ENCODE results near the gene SCRN3. TPM values are rescaled to one million over a fixed set of nuclear protein-coding genes. Genes with fewer than 3 reads are reported as not detected.
A peak's percentile ranks its signal among the peaks of the same experiment; 100 is the strongest.

SCRN3 gene
- total RNA-seq, 8 experiments from 2014 or later: 11.5 to 44.4 (median 29.5) TPM

DNA sequence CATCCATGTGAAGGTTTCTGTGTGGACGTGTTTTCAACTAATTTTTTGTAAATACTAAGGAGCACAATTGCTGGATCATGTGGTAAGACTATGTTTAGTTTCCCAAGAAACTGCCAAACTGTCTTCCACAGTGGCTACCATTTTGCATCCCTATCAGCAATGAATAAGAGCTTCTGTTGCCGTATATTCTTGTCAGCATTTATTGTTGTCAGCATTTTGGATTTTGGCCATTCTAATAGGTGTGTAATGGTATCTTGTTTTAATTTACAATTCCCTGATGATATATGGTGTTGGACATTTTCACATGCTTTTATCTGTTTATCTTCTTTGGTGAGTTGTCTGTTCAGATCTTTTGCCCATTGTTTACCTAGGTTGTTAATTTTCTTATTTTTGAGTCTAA is 34.5 kb downstream of the SCRN3 start:
- in situ Hi-C loops (cut with MboI; ENCODE audit: low pct_unique_long_range_greater_than_20kb in 2 of 9, low sequenced_read_pairs in 9 of 9, unreplicated experiment in 9 of 9): no loop called here
- ATAC-seq (replicated peaks in 6 of 8): no peak
- 42 to 100% (median 100%) methylated on average over 1 to 2 of the region's 2 CpGs; no CpG with 5 or more reads in 1 of the 10 experiments for WGBS, 10 experiments
- no peak overlapping the region for H3K4me3 ChIP-seq
- H3K4me1 ChIP-seq (replicated peaks in 1 of 2): no peaks in the 10 kb centered on the region
- H3K27ac ChIP-seq: no peak overlapping the region

DNA sequence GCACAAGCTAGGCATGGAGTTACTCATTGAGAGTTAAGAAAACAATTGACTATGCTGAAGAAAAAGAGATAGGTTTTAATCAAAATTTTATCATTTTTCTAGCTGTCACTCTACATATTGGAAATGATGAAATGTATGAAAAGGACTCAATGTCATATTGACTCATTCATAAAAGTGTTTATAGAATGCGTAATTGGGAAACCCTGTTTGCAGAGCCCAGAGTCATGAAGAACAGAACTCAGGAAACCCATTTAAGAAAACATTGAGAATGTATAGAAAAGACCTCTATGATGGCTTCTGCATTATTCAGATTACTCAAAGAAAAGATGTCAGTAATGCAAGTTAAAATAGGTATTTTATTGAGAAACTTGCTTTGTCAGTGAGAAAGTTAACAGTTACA is 36.4 kb downstream of the SCRN3 start:
- no peaks in the 10 kb centered on the region for H3K4me1 ChIP-seq (replicated peaks in 1 of 2)
- in situ Hi-C loops (cut with MboI; ENCODE audit: low pct_unique_long_range_greater_than_20kb in 2 of 9, low sequenced_read_pairs in 9 of 9, unreplicated experiment in 9 of 9): no loop called here
- no peak overlapping the region for H3K27ac ChIP-seq
- 92 to 100% (median 100%) methylated on average over 1 of the region's 1 CpG; no CpG with 5 or more reads in 2 of the 10 experiments for WGBS, 10 experiments
- no peak overlapping the region for H3K4me3 ChIP-seq
- ATAC-seq (replicated peaks in 6 of 8): no peak

DNA sequence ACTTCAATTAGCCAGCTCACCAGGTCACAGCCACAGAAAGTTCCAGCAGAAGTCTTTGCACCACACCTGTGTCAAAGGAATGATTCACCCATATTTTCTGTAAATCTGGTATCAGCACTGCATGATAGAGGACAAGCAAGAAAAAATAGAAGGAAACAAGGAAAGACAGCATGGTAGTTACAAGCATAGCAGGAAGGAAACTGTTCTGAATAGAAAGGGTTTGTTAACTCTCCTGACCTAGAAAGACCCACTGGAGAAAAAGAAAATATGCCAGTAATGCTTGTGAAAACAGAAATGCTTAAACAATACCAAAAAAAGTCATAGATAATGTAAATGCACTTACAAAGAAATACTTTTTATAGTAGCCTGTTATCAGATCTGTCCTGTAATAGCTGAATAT is 40.8 kb downstream of the SCRN3 start:
- Histone ChIP-seq H3K4me3 (no peak overlapping the region), H3K27ac (no peak overlapping the region), H3K4me1 (replicated peaks in 1 of 2) (no peaks in the 10 kb centered on the region)
- no peak for ATAC-seq (replicated peaks in 6 of 8)
- in situ Hi-C loops (cut with MboI; ENCODE audit: low pct_unique_long_range_greater_than_20kb in 2 of 9, low sequenced_read_pairs in 9 of 9, unreplicated experiment in 9 of 9): no loop called here

DNA sequence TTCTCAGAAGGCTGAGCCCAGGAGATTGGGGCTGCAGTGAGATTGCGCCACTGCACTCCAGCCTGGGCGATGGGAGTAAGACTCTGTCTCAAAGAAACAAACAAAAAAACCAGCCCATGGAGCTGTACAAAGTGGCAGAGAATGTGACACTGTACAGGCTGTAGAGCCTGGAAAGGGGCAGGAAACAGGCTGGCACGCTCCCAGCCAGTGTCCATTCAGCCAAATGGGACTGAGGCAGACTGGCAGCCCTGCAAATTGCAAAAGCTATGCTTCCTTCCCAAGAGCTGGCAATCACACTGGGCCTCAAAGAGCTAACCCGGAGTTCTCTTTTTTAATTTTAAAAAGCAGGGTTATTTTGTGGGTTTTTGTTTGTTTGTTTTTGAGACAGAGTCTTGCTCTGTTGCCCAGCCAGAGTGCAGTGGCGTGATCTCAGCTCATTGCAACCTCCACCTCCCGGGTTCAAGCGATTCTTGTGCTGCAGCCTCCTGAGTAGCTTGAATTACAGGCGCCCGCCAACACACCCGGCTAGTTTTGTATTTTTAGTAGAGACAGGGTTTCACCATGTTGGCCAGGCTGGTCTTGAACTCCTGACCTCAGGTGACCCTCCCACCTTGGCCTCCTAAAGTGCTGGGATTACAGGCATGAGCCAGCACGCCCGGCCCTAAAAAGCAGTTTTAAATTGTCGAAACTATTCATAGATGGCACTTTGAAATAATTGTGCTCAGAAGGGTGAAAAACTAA is 42.8 kb downstream of the SCRN3 start:
- no peaks in the 10 kb centered on the region for H3K4me1 ChIP-seq (replicated peaks in 1 of 2)
- ATAC-seq (replicated peaks in 6 of 8): no peak
- 80 to 100% (median 95%) methylated on average over 1 to 10 of the region's 13 CpGs; no CpG with 5 or more reads in 3 of the 10 experiments for WGBS, 10 experiments
- no peak overlapping the region for H3K4me3 ChIP-seq
- no peak overlapping the region for H3K27ac ChIP-seq
- in situ Hi-C loops (cut with MboI; ENCODE audit: low pct_unique_long_range_greater_than_20kb in 2 of 9, low sequenced_read_pairs in 9 of 9, unreplicated experiment in 9 of 9): no loop called here

DNA sequence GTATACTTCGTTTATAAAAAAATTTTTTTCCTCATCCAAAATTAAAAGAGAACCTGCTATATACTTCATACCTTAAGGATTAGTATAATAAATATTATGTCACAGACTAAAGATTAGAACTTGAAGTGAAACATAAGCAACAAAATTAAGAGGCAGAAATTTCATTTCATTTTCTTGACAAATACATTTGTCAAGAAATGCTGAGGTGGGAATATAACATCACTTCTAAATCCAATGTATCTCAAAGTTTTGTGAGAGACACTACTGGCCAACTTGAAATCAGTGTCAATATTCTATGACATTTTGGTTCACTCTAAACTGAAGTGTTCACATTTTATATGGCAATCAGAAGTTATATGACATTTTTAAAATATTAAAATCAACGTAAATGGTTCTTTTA is 43.8 kb downstream of the SCRN3 start:
- Histone ChIP-seq H3K4me3 (no peak overlapping the region), H3K4me1 (replicated peaks in 1 of 2) (no peaks in the 10 kb centered on the region), H3K27ac (no peak overlapping the region)
- ATAC-seq (replicated peaks in 6 of 8): no peak
- in situ Hi-C loops (cut with MboI; ENCODE audit: low pct_unique_long_range_greater_than_20kb in 2 of 9, low sequenced_read_pairs in 9 of 9, unreplicated experiment in 9 of 9): no loop called here
- WGBS, 10 experiments: 74 to 100% (median 89%) methylated on average over 1 to 2 of the region's 2 CpGs

DNA sequence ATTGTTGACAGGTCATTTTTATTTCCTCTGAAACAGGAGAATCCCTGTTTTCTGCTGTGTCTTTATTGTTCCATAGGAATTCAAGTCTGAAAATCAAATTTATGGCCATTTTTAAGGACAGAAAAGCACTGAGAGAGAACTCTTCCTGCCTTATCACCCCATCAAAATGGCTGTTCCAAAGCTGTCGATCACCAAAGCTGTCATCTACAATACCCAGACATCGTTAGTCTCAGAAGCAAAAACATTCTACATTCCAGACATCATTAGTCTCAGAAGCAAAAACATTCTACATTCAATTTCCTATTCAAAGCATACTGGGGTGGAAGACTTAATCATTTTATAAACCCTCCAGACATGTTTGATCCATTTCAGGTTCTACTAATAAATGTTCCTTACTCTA is 44.4 kb downstream of the SCRN3 start:
- in situ Hi-C loops (cut with MboI; ENCODE audit: low pct_unique_long_range_greater_than_20kb in 2 of 9, low sequenced_read_pairs in 9 of 9, unreplicated experiment in 9 of 9): no loop called here
- no peak for ATAC-seq (replicated peaks in 6 of 8)
- WGBS, 10 experiments: 25 to 95% (median 88%) methylated on average over 2 of the region's 2 CpGs; no CpG with 5 or more reads in 2 of the 10 experiments
- H3K27ac ChIP-seq: no peak overlapping the region
- H3K4me1 ChIP-seq (replicated peaks in 1 of 2): no peaks in the 10 kb centered on the region
- H3K4me3 ChIP-seq: no peak overlapping the region

DNA sequence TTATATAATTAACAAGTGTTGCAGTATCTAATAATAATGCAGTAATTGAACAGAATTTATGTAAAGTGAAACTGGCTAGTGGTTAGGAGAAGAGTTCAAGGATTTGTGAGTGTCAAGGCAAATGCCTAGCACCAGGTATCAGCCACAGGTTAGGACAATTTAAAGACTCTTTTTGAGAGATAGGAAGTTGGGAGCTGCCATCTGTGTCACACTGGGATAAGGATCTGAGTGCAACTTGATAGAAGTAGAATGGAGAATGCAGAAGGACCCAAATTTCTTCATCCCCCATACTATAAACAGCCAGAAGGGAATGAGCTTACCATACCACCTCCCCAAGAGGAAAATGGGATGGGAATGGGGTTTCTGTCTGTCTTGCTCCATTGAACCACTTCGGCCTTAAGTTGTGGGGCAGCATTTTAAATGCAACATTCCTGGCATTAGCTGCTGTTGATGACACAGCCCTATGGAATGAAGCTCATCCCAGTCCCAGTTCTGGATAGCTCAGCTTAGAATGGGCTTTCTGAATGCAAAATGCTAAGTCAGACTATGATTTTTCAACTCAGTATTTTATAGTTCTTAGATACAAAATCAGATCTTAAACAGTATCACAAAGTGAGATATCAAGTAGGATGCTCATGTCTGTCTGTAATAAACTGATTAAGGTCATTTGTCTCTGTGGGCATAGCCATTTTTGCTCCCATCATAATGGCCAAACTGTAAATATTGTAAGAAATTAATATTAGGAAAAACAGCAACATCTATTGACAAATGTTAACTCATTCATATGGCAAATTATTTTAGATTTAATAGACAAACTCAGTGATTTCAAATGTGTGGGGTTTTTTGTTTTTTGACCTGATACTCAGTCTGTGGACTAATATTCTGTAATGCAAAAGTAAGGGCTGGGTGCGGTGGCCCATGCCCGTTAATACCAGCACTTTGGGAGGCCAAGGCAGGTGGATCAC is 47.3 kb downstream of the SCRN3 start:
- Histone ChIP-seq H3K27ac (no peak overlapping the region), H3K4me1 (replicated peaks in 1 of 2) (no peaks in the 10 kb centered on the region), H3K4me3 (no peak overlapping the region)
- WGBS, 10 experiments: 55 to 94% (median 80%) methylated on average over 1 to 3 of the region's 3 CpGs; no CpG with 5 or more reads in 3 of the 10 experiments
- peak in 5 of 8 experiments; percentile 28 to 99 (median 37) for ATAC-seq (replicated peaks in 6 of 8)
- in situ Hi-C loops (cut with MboI; ENCODE audit: low pct_unique_long_range_greater_than_20kb in 2 of 9, low sequenced_read_pairs in 9 of 9, unreplicated experiment in 9 of 9): no loop called here

DNA sequence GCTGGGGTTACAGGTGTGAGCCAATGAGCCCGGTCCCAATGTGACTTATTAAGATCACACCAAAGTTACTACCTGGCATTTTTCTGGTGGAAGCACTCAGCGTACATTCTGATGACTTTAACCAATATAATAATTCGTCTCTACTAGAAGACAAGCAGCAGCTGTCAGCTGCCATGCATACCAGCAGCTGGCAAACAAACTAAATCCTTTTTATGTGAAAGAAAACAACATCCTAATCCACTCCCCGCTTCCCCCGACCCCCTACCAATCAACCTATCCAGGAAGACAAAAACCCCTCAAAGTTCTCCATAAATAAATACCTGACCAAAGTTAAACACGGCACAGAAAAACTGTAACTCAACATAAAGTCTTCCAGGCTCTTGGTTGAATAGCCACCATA is 49.2 kb downstream of the SCRN3 start:
- in situ Hi-C loops (cut with MboI; ENCODE audit: low pct_unique_long_range_greater_than_20kb in 2 of 9, low sequenced_read_pairs in 9 of 9, unreplicated experiment in 9 of 9): no loop called here
- Histone ChIP-seq H3K4me3 (no peak overlapping the region), H3K4me1 (replicated peaks in 1 of 2) (no peaks in the 10 kb centered on the region), H3K27ac (no peak overlapping the region)
- no peak for ATAC-seq (replicated peaks in 6 of 8)
- 58 to 93% (median 70%) methylated on average over 2 to 6 of the region's 6 CpGs; no CpG with 5 or more reads in 3 of the 10 experiments for WGBS, 10 experiments

DNA sequence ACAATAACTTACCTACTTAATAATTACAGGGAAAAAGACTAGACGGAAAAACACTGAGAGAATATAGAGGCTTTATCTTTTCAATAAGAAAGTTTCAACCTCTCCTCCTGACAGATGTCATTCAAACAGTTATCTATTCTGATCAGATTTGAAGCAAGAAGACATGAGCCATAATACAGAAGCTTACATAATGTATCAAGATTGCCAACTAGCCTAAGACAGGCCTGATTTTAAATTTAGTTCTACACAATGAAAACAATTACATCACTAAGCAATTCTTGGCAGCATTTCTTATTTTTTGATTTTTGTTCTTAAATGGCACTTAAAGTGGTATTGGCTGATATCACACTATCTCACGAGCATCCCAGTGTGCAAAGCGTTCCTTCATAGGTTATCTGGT is 49.7 kb downstream of the SCRN3 start:
- 70 to 100% (median 93%) methylated on average over 2 to 3 of the region's 3 CpGs; no CpG with 5 or more reads in 1 of the 10 experiments for WGBS, 10 experiments
- ATAC-seq (replicated peaks in 6 of 8): no peak
- Histone ChIP-seq H3K27ac (no peak overlapping the region), H3K4me3 (no peak overlapping the region), H3K4me1 (replicated peaks in 1 of 2) (no peaks in the 10 kb centered on the region)
- in situ Hi-C loops (cut with MboI; ENCODE audit: low pct_unique_long_range_greater_than_20kb in 2 of 9, low sequenced_read_pairs in 9 of 9, unreplicated experiment in 9 of 9): no loop called here

DNA sequence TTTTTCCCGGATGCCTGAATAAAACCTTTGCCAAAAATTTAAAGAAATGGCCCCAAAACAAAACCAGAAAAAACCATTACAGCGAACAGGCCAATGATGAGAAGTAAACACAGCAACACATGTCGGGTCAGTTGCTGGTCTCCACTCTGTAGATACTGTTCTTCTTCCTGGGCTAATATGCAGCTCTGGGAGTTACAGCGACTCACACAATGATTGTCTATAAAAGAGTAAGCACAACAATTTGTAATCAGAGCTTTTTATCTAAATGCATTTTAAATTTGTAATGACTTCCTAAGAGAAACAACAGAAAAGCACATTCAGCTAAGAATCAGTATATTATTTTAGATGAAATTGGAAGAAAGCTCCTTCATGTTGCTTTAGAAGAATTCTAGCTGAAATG is 51.0 kb downstream of the SCRN3 start:
- H3K27ac ChIP-seq: no peak overlapping the region

DNA sequence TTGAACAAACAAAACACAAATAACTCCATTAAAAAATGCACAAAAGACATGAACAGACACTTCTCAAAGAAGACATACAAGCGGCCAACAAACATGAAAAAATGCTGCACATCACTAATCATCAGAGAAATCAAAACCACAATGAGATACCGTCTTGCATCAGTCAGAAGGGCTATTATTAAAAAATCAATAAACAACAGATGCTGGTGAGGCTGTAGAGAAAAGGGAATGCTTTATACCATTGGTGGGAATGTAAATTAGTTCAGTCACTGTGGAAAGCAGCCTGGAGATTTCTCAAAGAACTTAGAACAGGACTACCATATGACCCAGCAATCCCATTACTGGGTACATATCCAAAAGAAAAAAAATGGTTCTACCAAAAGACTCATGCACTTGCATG is 53.5 kb downstream of the SCRN3 start:
- in situ Hi-C loops (cut with MboI; ENCODE audit: low pct_unique_long_range_greater_than_20kb in 2 of 9, low sequenced_read_pairs in 9 of 9, unreplicated experiment in 9 of 9): no loop called here
- Histone ChIP-seq H3K27ac (no peak overlapping the region), H3K4me3 (no peak overlapping the region), H3K4me1 (replicated peaks in 1 of 2) (no peaks in the 10 kb centered on the region)
- ATAC-seq (replicated peaks in 6 of 8): peak in 1 of 8 experiments; percentile 23
- WGBS, 10 experiments: 33 to 100% (median 87%) methylated on average over 1 to 2 of the region's 2 CpGs

More for the DNA sequence above, 51.0 kb downstream of the SCRN3 start:
- no peak for ATAC-seq (replicated peaks in 6 of 8)
- Histone ChIP-seq H3K4me1 (replicated peaks in 1 of 2) (no peaks in the 10 kb centered on the region), H3K4me3 (no peak overlapping the region)
- in situ Hi-C loops (cut with MboI; ENCODE audit: low pct_unique_long_range_greater_than_20kb in 2 of 9, low sequenced_read_pairs in 9 of 9, unreplicated experiment in 9 of 9): no loop called here
- 74 to 100% (median 85%) methylated on average over 1 to 4 of the region's 4 CpGs; no CpG with 5 or more reads in 1 of the 10 experiments for WGBS, 10 experiments

DNA sequence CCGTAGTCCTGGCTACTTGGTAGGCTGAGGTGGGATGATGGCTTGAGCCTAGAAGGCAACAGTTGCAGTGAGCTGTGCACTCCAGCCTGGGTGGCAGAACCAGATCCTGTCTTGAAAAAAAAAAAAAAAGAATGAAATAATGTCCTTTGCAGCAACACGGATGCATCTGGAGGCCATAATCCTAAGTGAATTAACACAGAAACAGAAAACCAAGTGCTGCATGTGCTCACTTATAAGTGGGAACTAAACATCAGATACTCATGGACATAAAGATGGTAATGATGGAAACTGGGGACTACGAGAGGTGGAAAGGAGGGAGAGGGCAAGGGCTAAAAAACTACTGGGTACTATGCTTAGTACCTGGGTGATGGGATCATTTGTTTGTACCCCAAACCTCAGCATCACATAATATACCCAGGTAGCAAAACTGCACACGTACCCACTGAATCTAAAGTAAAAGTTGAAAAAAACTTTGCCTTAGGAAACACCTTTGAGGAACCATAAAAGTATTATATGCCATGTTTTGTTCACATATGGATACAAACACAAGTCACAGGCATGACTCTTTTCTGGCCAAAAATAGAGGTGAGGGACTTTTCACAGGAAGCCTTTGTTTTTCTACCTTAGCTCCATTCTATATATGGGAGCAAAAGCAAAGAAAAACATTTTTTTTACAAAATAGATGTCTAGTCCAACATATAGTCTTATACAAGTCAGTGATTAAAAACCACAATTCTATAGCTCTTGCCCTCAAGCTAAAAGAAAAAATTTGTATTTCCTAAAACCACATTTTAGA is 54.7 kb downstream of the SCRN3 start:
- Histone ChIP-seq H3K4me1 (replicated peaks in 1 of 2) (no peaks in the 10 kb centered on the region), H3K27ac (no peak overlapping the region), H3K4me3 (no peak overlapping the region)
- 0 to 100% (median 85%) methylated on average over 1 to 3 of the region's 4 CpGs; no CpG with 5 or more reads in 2 of the 10 experiments for WGBS, 10 experiments
- in situ Hi-C loops (cut with MboI; ENCODE audit: low pct_unique_long_range_greater_than_20kb in 2 of 9, low sequenced_read_pairs in 9 of 9, unreplicated experiment in 9 of 9): loop anchor here in 3 of 9 experiments (25.0 kb wide), 1 partner anchor 237 kb away; no protein-coding TSS in a partner anchor
- no peak for ATAC-seq (replicated peaks in 6 of 8)

Measured in motor neuron (in vitro differentiated cells).